HepG2 (cell line): Measurements from ENCODE around the gene FKBP1B. TPM values are rescaled to one million over a fixed set of nuclear protein-coding genes. Genes with fewer than 3 reads are reported as not detected.

Experiments used
- ADNP ChIP-seq: sonication (generic); formaldehyde crosslinking; IDR thresholded peaks from 2 replicates; pipeline ENCODE4 v1.4.0; 2020; ENCODE audit warnings: missing genetic modification reagents
- HIC2 ChIP-seq: sonication (generic); formaldehyde crosslinking; IDR thresholded peaks from 2 replicates; pipeline ENCODE4 v1.9.0; 2022; ENCODE audit warnings: low read depth, missing genetic modification reagents
- ISL2 ChIP-seq: sonication (generic); formaldehyde crosslinking; IDR thresholded peaks from 2 replicates; pipeline ENCODE4 v1.5.0; 2020; ENCODE audit warnings: missing genetic modification reagents
- MAFF ChIP-seq: IDR thresholded peaks from 2 replicates; pipeline ENCODE4 v1.6.1; 2011; ENCODE audit warnings: low read depth, low read length, improper control_type of control experiment
- NFE2L1 ChIP-seq: sonication (generic); formaldehyde crosslinking; IDR thresholded peaks from 2 replicates; pipeline ENCODE4 v1.4.0; 2020; ENCODE audit warnings: missing genetic modification reagents, mild to moderate bottlenecking, borderline replicate concordance
- RBFOX2 ChIP-seq: fragments of 200-400 bp; formaldehyde crosslinking; IDR thresholded peaks from 2 replicates; pipeline ENCODE4 v1.6.1; 2017; ENCODE audit warnings: low read depth, mild to moderate bottlenecking, low read length
- SNAPC4 ChIP-seq: sonication (generic); formaldehyde crosslinking; IDR thresholded peaks from 2 replicates; pipeline ENCODE4 v1.4.0; 2020; ENCODE audit warnings: mild to moderate bottlenecking, missing genetic modification reagents
- TERF1 ChIP-seq: sonication (generic); formaldehyde crosslinking; IDR thresholded peaks from 2 replicates; pipeline ENCODE4 v1.8.0; 2022; ENCODE audit warnings: mild to moderate bottlenecking, missing genetic modification reagents, moderate library complexity
- ZMYM3 ChIP-seq: sonication (generic); formaldehyde crosslinking; IDR thresholded peaks from 2 replicates; pipeline ENCODE4 v1.5.1; 2020; ENCODE audit warnings: mild to moderate bottlenecking, missing genetic modification reagents
- ZNF557 ChIP-seq: sonication (generic); formaldehyde crosslinking; IDR thresholded peaks from 2 replicates; pipeline ENCODE4 v1.4.0; 2020; ENCODE audit warnings: missing genetic modification reagents
- ZNF562 ChIP-seq: sonication (generic); formaldehyde crosslinking; IDR thresholded peaks from 2 replicates; pipeline ENCODE4 v1.8.0; 2022; ENCODE audit warnings: missing genetic modification reagents, borderline replicate concordance
- ZNF564 ChIP-seq: sonication (generic); formaldehyde crosslinking; IDR thresholded peaks from 2 replicates; pipeline ENCODE4 v1.8.1; 2023; ENCODE audit warnings: mild to moderate bottlenecking, missing genetic modification reagents
- polyA plus RNA-seq, 8 experiments: library from polyadenylated mRNA; depleted of rRNA in 3 of 8; stranded (reverse) in 7 of 8; unstranded in 1 of 8; fragments of >200 nt; fragmentation: Illumina TruSeq in 4 of 8; extraction: Trizol in 4 of 8; gene quantifications; 2 replicates each; pipeline versions ENCODE4 v1.2.1 to v1.2.3, GENCODE V29; 2011 to 2016; ENCODE audit warnings: low read depth in 4 of 8, missing spikeins in 1 of 8, mixed read lengths in 1 of 8; ENCODE audit not compliant: insufficient read depth in 1 of 8
- total RNA-seq, 5 experiments: library from RNA; depleted of rRNA; stranded (reverse); fragments of >200 nt; fragmentation: Illumina TruSeq; extraction: Trizol; gene quantifications; 2 replicates each; pipeline ENCODE4 v1.2.3, GENCODE V29; 2016; ENCODE audit warnings: low read depth in 1 of 5
- TF ChIP-seq, protein P1 (sequence below): sonication (generic); formaldehyde crosslinking; IDR thresholded peaks from 2 replicates; pipeline ENCODE4 v1.4.0; 2020; ENCODE audit warnings: mild to moderate bottlenecking, missing genetic modification reagents
- TF ChIP-seq, protein P2 (sequence below): sonication (generic); formaldehyde crosslinking; conservative IDR thresholded peaks from 2 replicates; pipeline ENCODE4 v1.4.0; 2020; ENCODE audit warnings: missing genetic modification reagents
- TF ChIP-seq, protein P3 (sequence below): sonication (generic); formaldehyde crosslinking; conservative IDR thresholded peaks from 2 replicates; pipeline ENCODE4 v1.4.0; 2020; ENCODE audit warnings: missing genetic modification reagents
- TF ChIP-seq, protein P4 (sequence below): sonication (generic); formaldehyde crosslinking; IDR thresholded peaks from 2 replicates; pipeline ENCODE4 v1.4.0; 2020; ENCODE audit warnings: mild to moderate bottlenecking, missing genetic modification reagents

FKBP1B gene
- total and polyA plus RNA-seq, 2 of the 13 experiments (the other 11 are each of a cell fraction or from before 2014, with no cell fraction given) = 35.2 to 96.3 TPM

GRCh38 chr2:24075915-24076848 is 26.6 kb downstream of the FKBP1B start, which contains the start of gene SF3B6 (continued):
- TF ChIP-seq HIC2 (no peak), TERF1 (CRISPR knock-in tag) (no peak), NFE2L1 (CRISPR knock-in tag) (no peak; the same call in 1 of the 2 replicates), ADNP (no peak), ZNF564 (CRISPR knock-in tag) (peak; percentile 62; the same call in 1 of the 2 replicates), RBFOX2 (peak; percentile 53), SNAPC4 (CRISPR knock-in tag) (peak; percentile 68; the same call in 1 of the 2 replicates), ZNF557 (CRISPR knock-in tag) (0 out of 2 replicates have a peak, but pooled peaks have one; percentile 20), ZMYM3 (CRISPR knock-in tag) (peak; percentile 77; the same call in 1 of the 2 replicates), ZNF562 (CRISPR knock-in tag) (no peak), ISL2 (peak; percentile 93), MAFF (peak; percentile 81)
- TF ChIP-seq, protein P1, sequence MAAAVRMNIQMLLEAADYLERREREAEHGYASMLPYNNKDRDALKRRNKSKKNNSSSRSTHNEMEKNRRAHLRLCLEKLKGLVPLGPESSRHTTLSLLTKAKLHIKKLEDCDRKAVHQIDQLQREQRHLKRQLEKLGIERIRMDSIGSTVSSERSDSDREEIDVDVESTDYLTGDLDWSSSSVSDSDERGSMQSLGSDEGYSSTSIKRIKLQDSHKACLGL (CRISPR knock-in tag) = no peak
- TF ChIP-seq, protein P2, sequence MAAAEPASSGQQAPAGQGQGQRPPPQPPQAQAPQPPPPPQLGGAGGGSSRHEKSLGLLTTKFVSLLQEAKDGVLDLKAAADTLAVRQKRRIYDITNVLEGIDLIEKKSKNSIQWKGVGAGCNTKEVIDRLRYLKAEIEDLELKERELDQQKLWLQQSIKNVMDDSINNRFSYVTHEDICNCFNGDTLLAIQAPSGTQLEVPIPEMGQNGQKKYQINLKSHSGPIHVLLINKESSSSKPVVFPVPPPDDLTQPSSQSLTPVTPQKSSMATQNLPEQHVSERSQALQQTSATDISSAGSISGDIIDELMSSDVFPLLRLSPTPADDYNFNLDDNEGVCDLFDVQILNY = peak; percentile 68
- TF ChIP-seq, protein P3, sequence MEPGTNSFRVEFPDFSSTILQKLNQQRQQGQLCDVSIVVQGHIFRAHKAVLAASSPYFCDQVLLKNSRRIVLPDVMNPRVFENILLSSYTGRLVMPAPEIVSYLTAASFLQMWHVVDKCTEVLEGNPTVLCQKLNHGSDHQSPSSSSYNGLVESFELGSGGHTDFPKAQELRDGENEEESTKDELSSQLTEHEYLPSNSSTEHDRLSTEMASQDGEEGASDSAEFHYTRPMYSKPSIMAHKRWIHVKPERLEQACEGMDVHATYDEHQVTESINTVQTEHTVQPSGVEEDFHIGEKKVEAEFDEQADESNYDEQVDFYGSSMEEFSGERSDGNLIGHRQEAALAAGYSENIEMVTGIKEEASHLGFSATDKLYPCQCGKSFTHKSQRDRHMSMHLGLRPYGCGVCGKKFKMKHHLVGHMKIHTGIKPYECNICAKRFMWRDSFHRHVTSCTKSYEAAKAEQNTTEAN (CRISPR knock-in tag) = no peak; the same call in 1 of the 2 replicates
- TF ChIP-seq, protein P4, sequence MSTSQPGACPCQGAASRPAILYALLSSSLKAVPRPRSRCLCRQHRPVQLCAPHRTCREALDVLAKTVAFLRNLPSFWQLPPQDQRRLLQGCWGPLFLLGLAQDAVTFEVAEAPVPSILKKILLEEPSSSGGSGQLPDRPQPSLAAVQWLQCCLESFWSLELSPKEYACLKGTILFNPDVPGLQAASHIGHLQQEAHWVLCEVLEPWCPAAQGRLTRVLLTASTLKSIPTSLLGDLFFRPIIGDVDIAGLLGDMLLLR (CRISPR knock-in tag) = peak; percentile 86
